HG03460 (cell line): ENCODE data around the gene APOBEC3A.
"Not testable (repeated sequence)": the region's sequence is repeated elsewhere in the genome, so short reads cannot be mapped to it uniquely, and the experiment has no call there.

Experiments used
- ATAC-seq: cut with Tn5 transposase; IDR thresholded peaks from one replicate; pipeline ENCODE4 v1.9.1; 2021; ENCODE audit not compliant: unreplicated experiment

Gene APOBEC3A

DNA sequence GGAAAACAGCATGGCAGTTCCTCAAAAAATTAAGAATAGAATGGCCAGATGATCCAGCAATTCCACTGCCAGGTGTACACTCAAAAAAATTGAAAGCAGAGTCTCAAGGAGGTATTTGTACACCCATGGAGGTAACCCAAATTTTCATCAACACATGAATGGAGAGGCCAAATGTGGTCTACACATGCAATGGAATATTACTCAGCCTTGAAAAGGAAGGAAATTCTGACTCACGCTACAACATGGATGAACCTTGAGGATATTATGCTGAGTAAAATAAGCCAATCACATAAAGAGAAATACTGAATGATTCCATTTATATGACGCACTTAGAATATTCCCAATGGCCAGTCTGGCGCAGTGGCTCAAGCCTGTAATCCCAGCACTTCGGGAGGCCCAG, 19.9 kb downstream of the APOBEC3A start:
- ATAC-seq = not testable (repeated sequence)

DNA sequence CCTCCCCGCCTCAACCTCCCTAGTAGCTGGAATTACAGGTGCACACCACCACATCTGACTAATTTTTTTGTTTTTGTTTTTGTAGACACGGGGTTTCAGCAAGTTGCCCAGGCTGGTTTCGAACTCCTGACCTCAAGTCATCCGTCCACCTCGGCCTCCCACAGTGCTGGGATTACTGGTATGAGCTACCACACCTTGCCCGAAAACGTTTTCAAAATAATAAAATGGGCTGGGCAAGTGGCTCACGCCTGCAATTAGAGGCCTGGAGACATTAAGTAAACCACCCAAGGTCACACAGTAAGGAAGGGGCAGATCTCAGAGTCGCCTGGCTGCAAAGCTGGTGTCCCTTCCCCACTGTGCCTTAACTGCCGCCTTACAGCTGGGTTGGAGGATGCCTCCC, 23.2 kb downstream of the APOBEC3A start:
- not testable (repeated sequence) for ATAC-seq

DNA sequence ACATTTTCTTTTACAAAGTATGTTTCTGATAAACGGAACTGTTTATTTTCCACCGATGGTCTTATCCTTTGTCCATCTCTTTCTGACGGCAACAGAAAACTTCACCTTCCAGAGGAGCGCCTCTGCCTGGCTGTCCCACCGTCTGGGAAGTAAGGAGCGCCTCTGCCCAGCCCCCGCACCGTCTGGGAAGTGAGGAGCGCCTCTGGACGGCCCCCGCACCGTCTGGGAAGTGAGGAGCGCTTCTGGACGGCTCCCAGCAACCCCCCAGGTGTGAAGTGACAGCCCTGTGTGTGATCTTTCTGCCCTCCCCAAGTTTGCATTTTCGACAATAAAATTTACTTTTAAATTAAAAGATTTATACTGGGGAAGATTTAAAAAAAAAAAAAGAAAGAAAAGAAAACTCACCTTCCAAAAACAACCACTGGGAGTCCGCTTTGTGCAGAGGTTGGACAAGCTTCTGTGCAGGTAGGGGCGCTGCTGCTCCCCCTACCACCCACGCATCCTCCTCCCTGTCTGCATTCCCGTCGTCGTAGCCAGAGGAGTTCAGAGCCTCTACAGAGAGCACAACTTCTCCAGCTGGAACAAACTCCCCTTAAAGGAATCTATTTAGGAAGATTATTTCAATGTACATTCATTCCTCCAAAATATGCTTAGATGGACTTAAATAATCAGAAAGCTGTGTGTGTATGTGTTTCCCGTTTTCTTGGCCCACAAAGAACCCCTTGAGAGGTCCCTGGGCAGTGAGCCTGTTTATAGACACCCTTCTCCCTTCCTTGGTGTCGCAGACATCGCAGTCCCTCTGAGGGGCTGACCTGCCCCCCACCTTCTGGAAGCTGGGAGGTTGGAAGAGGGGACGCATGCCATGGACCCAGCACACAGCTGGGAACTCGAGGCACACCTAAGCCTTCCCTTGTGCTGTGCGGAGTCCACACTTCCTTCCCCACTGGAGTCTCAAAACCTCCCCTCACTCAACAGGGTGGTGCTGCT, 23.9 kb downstream of the APOBEC3A start:
- ATAC-seq = no peak

DNA sequence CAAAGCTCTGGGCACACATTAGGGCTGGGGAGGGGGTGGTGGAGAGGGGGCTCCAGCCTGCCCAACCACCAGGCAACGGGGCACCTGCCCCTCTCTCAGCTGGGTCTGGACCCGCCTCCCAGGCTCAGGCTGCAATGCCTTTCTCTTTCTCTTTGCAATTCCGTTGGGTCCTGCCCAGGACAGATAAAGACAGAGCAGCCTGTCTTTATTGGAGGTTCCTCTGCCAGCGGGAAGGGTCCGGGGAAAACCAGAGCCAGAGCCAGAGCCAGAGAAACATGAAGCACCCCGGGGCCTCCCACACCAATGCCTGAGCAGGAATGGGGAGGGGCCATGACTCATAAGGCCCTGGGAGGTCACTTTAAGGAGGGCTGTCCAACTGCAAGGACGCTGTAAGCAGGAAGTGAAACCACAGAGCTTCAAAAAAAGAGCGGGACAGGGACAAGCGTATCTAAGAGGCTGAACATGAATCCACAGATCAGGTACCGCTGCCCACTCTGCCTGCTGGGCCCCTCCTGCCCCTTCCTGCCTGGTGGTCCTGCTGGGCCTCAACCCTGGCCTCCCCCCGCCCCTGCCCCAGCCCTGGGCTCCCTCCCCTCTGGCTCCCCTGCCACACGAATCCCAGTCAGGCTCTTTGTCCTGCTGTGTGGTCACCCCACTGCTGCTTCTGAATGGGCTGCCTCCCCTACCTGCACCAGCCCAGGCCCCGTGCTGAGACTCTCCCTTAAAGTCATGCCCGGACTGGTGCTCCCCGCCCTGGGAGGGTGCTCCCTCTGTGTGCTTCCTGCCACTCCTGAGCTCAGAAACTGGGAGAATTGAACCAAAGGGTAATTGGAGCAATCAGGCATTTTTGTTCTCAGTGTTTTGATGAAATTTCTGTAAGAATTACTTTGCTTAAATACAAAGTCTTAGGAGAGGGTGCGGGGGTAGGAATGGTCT, 24.9 kb downstream of the APOBEC3A start, which contains the start of gene APOBEC3B:
Gene APOBEC3B (plus strand): TSS at position 356 of the 936 bp plus-strand sequence. CDS start 107 bp downstream, at position 463.
- ATAC-seq = peak; percentile 52

DNA sequence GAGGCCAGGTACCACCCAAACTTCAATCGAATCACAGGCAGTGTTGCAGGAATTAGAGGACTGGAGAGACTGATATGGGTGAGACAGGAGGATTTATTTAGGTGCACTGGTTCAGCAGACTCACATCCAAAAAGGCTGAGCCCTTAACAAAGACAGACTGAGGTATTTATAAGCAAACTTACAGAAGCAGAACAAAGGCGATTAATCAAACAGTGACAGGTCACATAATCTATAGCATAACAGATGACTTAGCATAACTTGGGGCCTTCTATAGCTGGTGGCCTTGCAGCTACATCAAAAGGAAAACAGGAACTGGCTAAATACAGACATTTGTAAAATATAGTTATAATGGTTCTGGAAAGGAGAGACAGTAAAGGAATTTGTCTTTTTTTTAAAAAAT, 26.8 kb downstream of the APOBEC3A start:
- ATAC-seq = no peak

DNA sequence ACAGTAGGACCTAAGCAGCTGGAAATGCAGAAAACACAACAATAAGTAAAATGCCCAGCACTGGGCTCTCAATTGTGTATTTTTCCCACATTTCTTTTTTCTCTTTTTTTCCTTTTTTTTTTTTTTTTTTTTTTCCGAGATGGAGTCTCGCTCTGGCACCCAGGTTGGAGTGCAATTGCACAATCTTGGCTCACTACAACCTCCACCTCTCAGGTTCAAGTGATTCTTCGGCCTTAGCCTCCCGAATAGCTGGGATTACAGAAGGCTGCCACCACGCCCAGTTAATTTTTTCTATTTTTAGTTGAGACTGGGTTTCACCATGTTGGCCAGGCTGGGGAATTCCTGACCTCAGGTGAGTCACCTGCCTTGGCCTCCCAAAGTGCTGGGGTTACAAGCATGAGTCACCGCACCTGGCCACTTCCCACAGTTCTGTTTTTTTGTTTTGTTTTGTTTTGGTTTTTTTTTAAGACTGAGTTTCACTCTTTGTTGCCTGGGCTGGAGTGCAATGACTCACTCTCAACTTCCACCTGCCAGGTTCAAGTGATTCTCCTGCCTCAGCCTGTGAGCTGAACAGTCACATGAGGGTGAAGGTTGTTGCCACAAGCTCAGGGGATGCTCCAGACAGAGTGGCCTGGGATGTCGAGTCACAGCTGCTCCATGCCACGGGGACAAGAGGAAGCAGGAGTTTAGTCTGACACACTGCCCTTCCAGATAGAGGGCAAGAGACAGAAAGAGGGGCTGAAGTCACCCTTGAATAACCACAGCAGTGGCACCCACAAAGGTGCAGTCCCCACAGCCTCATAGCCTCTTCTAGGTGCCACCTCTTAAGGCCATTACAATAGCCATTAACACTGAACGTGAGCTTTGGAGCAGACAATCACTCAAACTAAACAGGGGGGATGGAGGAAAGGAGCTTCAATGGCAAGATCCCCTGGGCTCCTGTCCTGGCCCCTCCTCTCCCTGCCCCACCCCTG, 27.7 kb downstream of the APOBEC3A start:
- peak; percentile 58 for ATAC-seq

DNA sequence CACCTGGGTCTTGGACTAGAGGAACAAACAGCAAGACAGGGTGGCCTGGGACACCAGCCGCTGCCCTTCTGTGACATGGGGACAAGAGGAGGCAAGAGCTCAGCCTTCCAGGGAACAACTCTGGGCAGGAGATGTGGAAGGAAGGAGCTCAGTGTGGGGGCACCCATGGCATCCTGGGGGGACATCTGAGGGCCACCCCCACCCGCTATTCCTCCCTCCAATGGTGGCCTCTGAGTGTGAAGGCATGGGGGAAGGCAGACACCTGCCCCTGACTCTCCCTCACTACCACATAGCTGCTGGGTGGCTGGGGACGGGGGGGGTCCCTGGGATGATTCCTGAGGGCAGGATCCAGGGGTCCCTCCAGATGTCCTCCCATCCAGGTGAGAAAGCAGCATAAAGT, 29.2 kb downstream of the APOBEC3A start:
- no peak for ATAC-seq

DNA sequence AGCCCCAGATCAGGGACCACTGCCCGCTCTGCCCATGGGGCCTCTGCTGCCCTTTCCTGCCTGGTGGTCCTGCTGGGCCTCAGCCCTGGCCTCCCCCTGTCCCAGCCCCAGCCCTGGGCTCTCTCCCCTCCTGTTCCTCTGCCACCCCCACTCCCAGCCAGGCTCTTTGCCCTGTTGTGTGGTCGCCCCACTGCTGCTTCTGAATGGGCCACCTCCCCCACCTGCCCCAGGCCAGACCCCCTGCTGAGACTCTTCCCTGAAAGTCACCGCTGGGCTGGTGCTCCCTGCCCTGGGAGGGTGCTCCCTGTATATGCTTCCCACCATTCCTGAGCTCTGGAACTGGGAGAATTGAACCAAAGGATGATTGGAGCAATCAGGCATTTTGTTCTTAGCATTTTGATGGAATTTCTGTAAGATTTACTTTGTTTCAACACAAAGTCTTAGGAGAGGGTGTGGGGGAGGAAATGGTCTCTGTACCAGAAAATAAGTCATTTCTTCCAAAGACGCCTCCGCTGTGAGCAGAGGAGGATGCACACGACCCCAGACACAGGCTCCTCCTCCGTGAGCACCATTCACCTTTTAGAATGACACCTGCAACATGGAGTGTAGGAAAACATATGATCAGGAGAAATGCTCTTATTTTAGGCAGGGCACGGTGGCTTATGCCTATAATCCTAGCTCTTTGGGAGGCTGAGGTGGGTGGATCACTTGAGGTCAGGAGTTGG, 29.9 kb downstream of the APOBEC3A start:
- no peak for ATAC-seq

DNA sequence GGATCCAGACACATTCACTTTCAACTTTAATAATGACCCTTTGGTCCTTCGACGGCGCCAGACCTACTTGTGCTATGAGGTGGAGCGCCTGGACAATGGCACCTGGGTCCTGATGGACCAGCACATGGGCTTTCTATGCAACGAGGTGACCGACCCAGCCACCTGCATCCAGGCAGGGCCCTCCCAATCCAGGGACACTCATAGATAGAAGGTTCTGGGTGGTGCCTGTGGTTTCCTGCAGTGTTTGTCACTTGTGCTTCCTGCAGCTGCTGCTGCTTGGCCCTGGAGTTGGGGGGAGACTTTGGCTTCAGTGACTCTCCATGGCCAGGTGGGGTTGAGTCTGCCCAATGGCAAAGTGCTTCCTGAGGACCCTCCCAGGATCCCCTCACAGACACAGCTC, 32.1 kb downstream of the APOBEC3A start:
- ATAC-seq = no peak

DNA sequence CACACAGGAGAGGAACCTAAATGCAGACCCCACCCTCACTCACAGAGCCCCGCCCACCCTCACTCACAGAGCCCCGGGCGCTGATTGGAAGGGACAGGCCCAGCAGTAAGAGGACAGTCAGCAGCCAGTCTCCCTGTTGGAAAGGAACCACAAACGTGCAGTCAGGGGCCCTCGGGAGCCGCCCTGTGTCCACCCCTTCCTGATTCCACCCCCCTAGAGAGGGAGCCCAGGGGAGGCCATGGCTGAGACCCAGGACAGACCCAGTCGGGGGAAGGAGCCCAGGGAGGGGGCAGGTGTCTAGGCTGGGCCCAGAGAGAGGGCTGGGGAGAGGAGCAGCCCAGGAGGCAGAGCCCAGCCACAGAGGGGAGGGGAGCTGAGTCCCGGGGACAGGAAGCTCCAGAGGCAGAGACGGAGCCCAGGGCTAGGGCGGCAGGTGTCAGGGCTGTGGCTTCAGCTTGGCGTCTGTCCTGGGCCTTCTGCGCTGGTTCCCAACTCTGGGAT, 35.5 kb downstream of the APOBEC3A start:
- not testable (repeated sequence) for ATAC-seq

DNA sequence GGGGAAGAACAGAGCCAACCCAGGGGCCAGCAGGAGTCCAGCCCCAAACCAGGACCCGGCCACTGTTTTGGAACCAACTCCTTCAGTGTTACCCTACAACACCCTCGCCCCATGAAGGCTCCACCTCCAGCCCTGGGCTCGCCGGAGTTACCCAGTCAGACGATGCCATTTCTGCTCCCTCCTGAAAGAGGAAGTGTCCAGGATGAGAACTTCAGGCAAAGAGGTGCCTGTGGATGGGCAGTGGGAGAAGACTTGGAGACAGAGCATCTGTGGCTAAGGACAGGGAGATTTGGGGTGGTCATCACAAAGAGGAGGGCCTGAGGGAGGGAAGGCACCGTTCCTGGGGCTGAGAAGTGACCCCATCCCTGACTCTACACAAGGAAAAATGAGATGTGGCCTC, 38.7 kb downstream of the APOBEC3A start:
- no peak for ATAC-seq

DNA sequence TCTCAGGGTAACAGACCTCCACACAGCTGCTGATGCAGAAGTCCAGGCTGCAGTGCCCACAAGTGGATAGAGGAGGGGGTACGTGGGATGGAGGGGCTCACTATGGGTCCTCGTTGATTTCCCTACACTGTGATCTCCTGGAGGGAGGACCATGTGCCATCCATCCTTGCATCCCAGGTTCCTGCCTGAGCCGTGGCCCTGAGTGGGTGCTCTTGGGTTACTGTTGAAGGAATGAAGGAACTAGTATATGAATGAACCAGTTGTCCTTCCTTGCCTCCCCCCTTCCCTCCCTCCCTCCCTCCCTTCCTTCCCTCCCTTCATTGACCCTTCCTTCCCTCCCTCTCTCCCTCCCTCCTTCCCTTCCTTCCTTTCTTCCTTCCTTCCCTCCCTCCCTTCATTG, 40.1 kb downstream of the APOBEC3A start:
- ATAC-seq = no peak

DNA sequence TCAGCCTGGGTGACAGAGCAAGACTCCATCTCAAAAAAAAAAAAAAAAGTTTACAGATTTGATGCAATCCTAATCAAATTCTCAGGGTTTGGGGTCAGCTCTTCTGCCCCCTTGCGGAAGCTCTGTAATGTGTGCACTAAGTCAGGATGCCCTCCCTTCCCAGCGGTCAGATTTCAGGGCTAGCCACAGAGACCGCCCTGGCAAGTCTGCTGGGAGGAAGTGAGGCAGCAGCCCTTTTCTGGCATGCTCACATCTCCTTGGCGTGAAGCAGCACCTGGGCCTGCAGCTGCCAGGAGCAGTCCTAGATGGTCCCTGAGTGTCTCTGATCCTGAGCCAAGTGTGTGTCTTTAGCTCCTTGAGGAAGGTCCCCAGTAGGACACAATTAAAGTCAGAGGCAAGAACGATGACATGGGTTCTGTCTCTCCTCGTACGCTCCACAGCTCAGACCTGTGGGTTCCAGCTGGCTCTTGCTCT, 45.8 kb downstream of the APOBEC3A start:
- no peak for ATAC-seq

DNA sequence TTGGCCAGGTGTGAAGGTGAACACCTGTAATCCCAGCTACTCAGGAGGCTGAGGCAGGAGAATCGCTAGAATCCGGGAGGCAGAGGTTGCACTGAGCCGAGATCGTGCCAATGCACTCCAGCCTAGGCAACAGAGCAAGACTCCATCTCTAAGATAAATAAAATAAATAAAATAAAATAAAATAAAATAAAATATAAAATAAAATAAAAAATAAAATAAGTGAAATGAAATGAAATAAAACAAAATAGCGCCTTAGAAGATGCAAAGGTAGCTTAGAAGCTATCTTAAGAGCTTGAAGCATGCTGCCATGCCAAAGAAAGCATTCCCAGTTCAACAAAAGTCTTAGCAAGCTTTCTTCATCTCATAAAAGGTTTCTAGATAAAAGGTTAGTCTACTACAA, 49.8 kb downstream of the APOBEC3A start:
- ATAC-seq = no peak

DNA sequence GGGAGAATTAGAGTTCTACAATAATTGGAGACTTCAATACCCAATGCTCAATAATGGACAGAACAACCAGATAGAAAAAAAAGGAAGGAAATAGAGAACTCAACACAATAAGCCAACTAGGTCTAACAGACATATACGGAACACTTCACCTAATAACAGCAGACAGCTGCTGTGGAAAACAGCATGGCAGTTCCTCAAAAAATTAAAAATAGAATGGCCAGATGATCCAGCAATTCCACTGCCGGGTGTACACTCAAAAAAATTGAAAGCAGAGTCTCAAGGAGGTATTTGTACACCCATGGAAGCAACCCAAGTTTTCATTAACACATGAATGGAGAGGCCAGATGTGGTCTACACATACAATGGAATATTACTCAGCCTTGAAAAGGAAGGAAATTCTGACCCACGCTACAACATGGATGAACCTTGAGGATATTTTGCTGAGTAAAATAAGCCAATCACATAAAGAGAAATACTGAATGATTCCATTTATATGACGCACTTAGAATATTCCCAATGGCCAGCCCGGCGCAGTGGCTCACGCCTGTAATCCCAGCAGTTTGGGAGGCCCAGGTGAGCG, 51.0 kb downstream of the APOBEC3A start:
- not testable (repeated sequence) for ATAC-seq

DNA sequence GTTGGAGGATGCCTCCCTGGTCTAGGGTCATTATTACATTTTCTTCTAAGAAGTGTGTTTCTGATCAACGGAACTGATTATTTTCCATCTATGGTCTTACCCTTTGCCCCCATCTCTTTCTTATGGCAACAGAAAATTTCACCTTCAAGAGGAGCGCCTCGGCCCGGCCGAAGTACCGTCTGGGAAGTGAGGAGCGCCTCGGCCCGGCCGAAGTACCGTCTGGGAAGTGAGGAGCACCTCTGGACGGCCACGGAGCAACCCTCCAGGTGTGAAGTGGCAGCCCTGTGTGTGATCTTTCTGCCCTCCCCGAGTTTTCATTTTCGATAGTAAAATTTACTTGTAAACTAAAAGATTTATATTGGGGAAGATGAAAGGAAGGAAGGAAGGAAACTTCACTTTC, 53.5 kb downstream of the APOBEC3A start:
- no peak for ATAC-seq
